ENCODE measurements around the gene PDSS2. TPM values are rescaled to one million over a fixed set of nuclear protein-coding genes. Genes with fewer than 3 reads are reported as not detected.
"Not testable (repeated sequence)": the region's sequence is repeated elsewhere in the genome, so short reads cannot be mapped to it uniquely, and the experiment has no call there.

PDSS2 gene
- total RNA-seq, 1 donor from 2014 or later = 6.5 TPM

GRCh38 chr6:107304421-107305025, 154.8 kb downstream of the PDSS2 start:
- no peak for TF ChIP-seq CTCF (IDR thresholded peaks at IDR 0.05; ENCODE audit: partially characterized antibody, unreplicated experiment)
- Mint-ChIP-seq H3K27me3 (ENCODE audit: unreplicated experiment) (no peaks in the 10 kb centered on the region), H3K27ac (ENCODE audit: unreplicated experiment) (no peak overlapping the region), H3K9me3 (ENCODE audit: unreplicated experiment) (no peaks in the 10 kb centered on the region), H3K4me3 (ENCODE audit: unreplicated experiment) (no peak overlapping the region), H3K36me3 (ENCODE audit: unreplicated experiment) (no peaks in the 10 kb centered on the region), H3K4me1 (ENCODE audit: low read depth, unreplicated experiment) (peaks cover 8% of the 10 kb centered on the region)
- DNase-seq = no peak

GRCh38 chr6:107293350-107293749, 166.0 kb downstream of the PDSS2 start:
- H3K4me3 Mint-ChIP-seq (ENCODE audit: unreplicated experiment) = peak overlapping the region; percentile 75
- no peak for DNase-seq
- H3K4me1 Mint-ChIP-seq (ENCODE audit: low read depth, unreplicated experiment) = peaks cover 25% of the 10 kb centered on the region
- peaks cover 1% of the 10 kb centered on the region for H3K27me3 Mint-ChIP-seq (ENCODE audit: unreplicated experiment)
- H3K9me3 Mint-ChIP-seq (ENCODE audit: unreplicated experiment) = peaks cover 4% of the 10 kb centered on the region
- no peaks in the 10 kb centered on the region for H3K36me3 Mint-ChIP-seq (ENCODE audit: unreplicated experiment)
- TF ChIP-seq CTCF (IDR thresholded peaks at IDR 0.05; ENCODE audit: partially characterized antibody, unreplicated experiment) = no peak
- peak overlapping the region; percentile 92 for H3K27ac Mint-ChIP-seq (ENCODE audit: unreplicated experiment)

- H3K27me3 Mint-ChIP-seq (ENCODE audit: unreplicated experiment) = peaks cover 1% of the 10 kb centered on the region
- peaks cover 4% of the 10 kb centered on the region for H3K9me3 Mint-ChIP-seq (ENCODE audit: unreplicated experiment)
- peak; percentile 18 for DNase-seq
- TF ChIP-seq CTCF (IDR thresholded peaks at IDR 0.05; ENCODE audit: partially characterized antibody, unreplicated experiment) = no peak
- H3K4me1 Mint-ChIP-seq (ENCODE audit: low read depth, unreplicated experiment) = peaks cover 25% of the 10 kb centered on the region
- no peaks in the 10 kb centered on the region for H3K36me3 Mint-ChIP-seq (ENCODE audit: unreplicated experiment)
- H3K4me3 Mint-ChIP-seq (ENCODE audit: unreplicated experiment) = peak overlapping the region; percentile 75
- peak overlapping the region; percentile 92 for H3K27ac Mint-ChIP-seq (ENCODE audit: unreplicated experiment)
Observed at GRCh38 chr6:107292715-107293271, 166.6 kb downstream of the PDSS2 start.

- Mint-ChIP-seq H3K4me3 (ENCODE audit: unreplicated experiment) (no peak overlapping the region), H3K9me3 (ENCODE audit: unreplicated experiment) (peaks cover 4% of the 10 kb centered on the region), H3K36me3 (ENCODE audit: unreplicated experiment) (no peaks in the 10 kb centered on the region), H3K27me3 (ENCODE audit: unreplicated experiment) (peaks cover 1% of the 10 kb centered on the region), H3K4me1 (ENCODE audit: low read depth, unreplicated experiment) (peaks cover 25% of the 10 kb centered on the region), H3K27ac (ENCODE audit: unreplicated experiment) (no peak overlapping the region)
- DNase-seq = no peak
- TF ChIP-seq CTCF (IDR thresholded peaks at IDR 0.05; ENCODE audit: partially characterized antibody, unreplicated experiment) = no peak
Observed at GRCh38 chr6:107290491-107290890, 168.9 kb downstream of the PDSS2 start.

- H3K27ac Mint-ChIP-seq (ENCODE audit: unreplicated experiment); DNase-seq; H3K36me3 Mint-ChIP-seq (ENCODE audit: unreplicated experiment); H3K27me3 Mint-ChIP-seq (ENCODE audit: unreplicated experiment); H3K9me3 Mint-ChIP-seq (ENCODE audit: unreplicated experiment); H3K4me3 Mint-ChIP-seq (ENCODE audit: unreplicated experiment): not testable (repeated sequence)
- peaks cover 25% of the 10 kb centered on the region for H3K4me1 Mint-ChIP-seq (ENCODE audit: low read depth, unreplicated experiment)
Observed at GRCh38 chr6:107289258-107289657, 170.1 kb downstream of the PDSS2 start.

- H3K4me1 Mint-ChIP-seq (ENCODE audit: low read depth, unreplicated experiment); H3K4me3 Mint-ChIP-seq (ENCODE audit: unreplicated experiment); H3K36me3 Mint-ChIP-seq (ENCODE audit: unreplicated experiment); H3K9me3 Mint-ChIP-seq (ENCODE audit: unreplicated experiment); H3K27ac Mint-ChIP-seq (ENCODE audit: unreplicated experiment); H3K27me3 Mint-ChIP-seq (ENCODE audit: unreplicated experiment); DNase-seq: not testable (repeated sequence)
Observed at GRCh38 chr6:107285683-107286082, 173.7 kb downstream of the PDSS2 start.

All from glutamatergic neuron (in vitro differentiated cells).